Activated CD4-positive, alpha-beta memory T cell treated with anti-CD3 and anti-CD28 coated beads for 36 hours (primary cell): ENCODE data around the gene C6orf132. TPM values are rescaled to one million over a fixed set of nuclear protein-coding genes. Genes with fewer than 3 reads are reported as not detected.

ENCODE experiments used
- CTCF ChIA-PET: fragments of 350-600 bp; sonication (Branson Sonifier 250); formaldehyde crosslinking; loops from one replicate; lab custom pipeline; 2021; ENCODE audit warnings: antibody characterized with exemption, inconsistent platforms; lab: Charles Lee
- POLR2A ChIA-PET: fragments of 350-600 bp; sonication (Branson Sonifier 250); formaldehyde crosslinking; loops from one replicate; lab custom pipeline; 2021; ENCODE audit warnings: antibody characterized with exemption; lab: Charles Lee
- DNase-seq: peaks from one replicate; pipeline ENCODE4 v3.0.0-alpha.2; 2020
- H3K27ac Mint-ChIP-seq: one replicate; pipeline ENCODE4 v1.8.0; 2021; ENCODE audit warnings: mixed read lengths
- H3K27me3 Mint-ChIP-seq: one replicate; pipeline ENCODE4 v1.8.0; 2021; ENCODE audit warnings: mixed read lengths
- H3K36me3 Mint-ChIP-seq: one replicate; pipeline ENCODE4 v1.8.0; 2021; ENCODE audit warnings: mixed read lengths
- H3K4me1 Mint-ChIP-seq: one replicate; pipeline ENCODE4 v1.8.0; 2021; ENCODE audit warnings: low read depth, mixed read lengths
- H3K4me3 Mint-ChIP-seq: one replicate; pipeline ENCODE4 v1.8.0; 2021; ENCODE audit warnings: mild to moderate bottlenecking, mixed read lengths
- H3K9me3 Mint-ChIP-seq: one replicate; pipeline ENCODE4 v1.8.0; 2021; ENCODE audit warnings: mixed read lengths
- intact Hi-C: fragments of 100-400 bp; cut with micrococcal nuclease; formaldehyde crosslinking; loops from one replicate; pipeline ENCODE4 v1.15.1; 2023
- total RNA-seq, 2 experiments: library from RNA; stranded (reverse); gene quantifications; one replicate each; pipeline ENCODE4 v1.2.3, GENCODE V29; 2021

Gene C6orf132
- total RNA-seq, 2 experiments from 2014 or later = 0.22 to 0.29 TPM

DNA sequence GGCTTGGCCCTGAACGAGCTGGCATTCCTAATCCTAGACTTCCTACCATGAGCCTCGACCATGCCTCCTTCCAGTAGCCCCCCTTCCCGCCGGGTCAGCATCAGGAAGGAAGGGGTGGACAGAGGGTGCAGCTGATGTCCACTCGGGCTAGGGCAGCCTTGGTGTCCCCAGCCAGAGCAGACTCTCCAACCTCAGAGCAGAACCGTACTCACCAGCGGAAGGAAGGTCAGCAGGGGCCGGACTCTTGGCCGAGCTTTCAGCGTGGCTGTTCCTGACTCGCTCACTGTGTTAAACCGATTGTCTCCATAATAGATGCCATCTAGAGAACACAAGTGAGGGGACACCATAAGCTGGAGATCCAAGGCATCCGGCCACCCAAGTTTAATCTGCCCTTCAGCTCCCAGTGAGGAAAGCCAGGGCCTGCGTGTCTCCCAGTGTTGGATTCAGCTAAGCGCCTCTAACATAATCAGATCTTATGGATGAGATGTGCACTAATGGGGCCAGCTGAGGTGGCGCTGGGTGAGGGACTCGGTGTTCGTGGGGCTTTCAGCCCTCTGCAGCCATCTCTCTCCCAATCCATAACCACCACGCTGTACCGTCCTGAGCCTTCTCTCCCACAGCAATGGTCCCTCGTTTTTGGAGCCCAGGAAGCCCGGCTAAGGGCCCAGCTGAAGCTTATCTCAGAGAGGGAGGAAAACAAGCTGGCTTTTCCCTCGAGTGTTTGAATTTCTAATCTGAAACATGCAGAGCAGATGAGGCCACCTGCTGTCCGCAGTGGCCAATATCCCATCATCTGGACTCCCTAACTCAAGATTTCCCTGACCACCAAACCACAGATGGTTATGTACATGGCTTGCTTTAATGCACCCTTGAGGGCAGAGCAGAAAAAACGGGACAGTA, 13.7 kb downstream of the C6orf132 start:
- Mint-ChIP-seq H3K4me3 (no peak overlapping the region), H3K9me3 (no peaks in the 10 kb centered on the region), H3K36me3 (no peaks in the 10 kb centered on the region), H3K27me3 (no peaks in the 10 kb centered on the region), H3K4me1 (no peaks in the 10 kb centered on the region), H3K27ac (no peak overlapping the region)
- ChIA-PET CTCF (interaction anchor here (0.6 to 2.9 kb wide), 3 partner anchors 25 to 341 kb away, joined by 3 to 9 read pairs (median 3); partner anchors contain the start of gene TOMM6), POLR2A (interaction anchor here (0.5 kb wide), 1 partner anchor 95 kb away, joined by 5 read pairs; no protein-coding TSS in a partner anchor)
- DNase-seq = no peak
- intact Hi-C loops = no loop called here

DNA sequence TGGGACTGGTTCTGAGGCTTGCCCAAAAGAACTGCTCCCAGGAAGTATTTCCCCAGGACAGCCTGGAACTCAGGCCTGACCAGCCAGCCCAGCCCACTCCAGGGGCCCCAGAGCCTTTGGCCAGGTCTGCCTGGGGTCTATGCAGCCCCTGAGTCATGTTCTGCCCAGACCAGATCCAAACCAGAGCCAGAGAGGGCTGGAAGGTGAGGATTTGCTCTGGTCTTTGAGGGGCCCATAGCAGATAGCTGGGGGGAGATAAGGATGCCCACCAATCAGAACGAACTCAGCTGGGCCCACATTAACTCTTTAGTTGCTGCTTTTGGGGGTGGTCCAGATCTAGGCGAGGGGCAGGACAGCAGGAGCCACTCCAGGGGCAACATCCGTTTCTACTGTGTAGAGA, 16.8 kb downstream of the C6orf132 start:
- H3K27me3 Mint-ChIP-seq = no peaks in the 10 kb centered on the region
- ChIA-PET CTCF (no interaction called here), POLR2A (interaction anchor here (0.7 kb wide), 1 partner anchor 444 kb away, joined by 3 read pairs; no protein-coding TSS in a partner anchor)
- intact Hi-C loops = no loop called here
- no peak overlapping the region for H3K27ac Mint-ChIP-seq
- DNase-seq = no peak
- no peaks in the 10 kb centered on the region for H3K36me3 Mint-ChIP-seq
- H3K9me3 Mint-ChIP-seq = no peaks in the 10 kb centered on the region
- no peaks in the 10 kb centered on the region for H3K4me1 Mint-ChIP-seq
- no peak overlapping the region for H3K4me3 Mint-ChIP-seq

DNA sequence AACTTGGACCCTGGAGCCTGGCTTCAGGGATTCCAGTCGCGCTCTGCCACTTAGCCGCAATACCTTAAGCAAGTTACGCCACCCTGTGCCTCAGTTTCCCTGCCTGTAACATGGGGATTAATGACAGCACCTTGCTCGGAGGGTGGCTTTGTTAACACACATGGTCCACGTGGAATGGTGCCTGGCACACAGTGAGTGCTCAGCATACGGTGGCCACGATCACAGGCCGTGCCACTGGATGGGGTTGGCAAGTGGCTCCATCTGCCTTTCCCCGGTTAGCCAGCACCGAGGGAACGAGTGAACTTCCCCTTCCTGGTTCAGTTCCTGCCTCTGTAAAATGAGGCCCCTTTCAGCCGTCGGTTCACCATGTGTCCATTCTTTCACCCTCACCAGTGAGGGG, 17.2 kb downstream of the C6orf132 start:
- CTCF ChIA-PET = interaction anchor here (3.1 kb wide), 1 partner anchor 21 kb away, joined by 12 read pairs; no protein-coding TSS in a partner anchor
- intact Hi-C loops = no loop called here
- no peaks in the 10 kb centered on the region for H3K4me1 Mint-ChIP-seq
- no peaks in the 10 kb centered on the region for H3K36me3 Mint-ChIP-seq
- no peak overlapping the region for H3K4me3 Mint-ChIP-seq
- H3K9me3 Mint-ChIP-seq = no peaks in the 10 kb centered on the region
- POLR2A ChIA-PET = interaction anchor here (0.7 kb wide), 1 partner anchor 444 kb away, joined by 3 read pairs; no protein-coding TSS in a partner anchor
- no peak overlapping the region for H3K27ac Mint-ChIP-seq
- no peak for DNase-seq
- no peaks in the 10 kb centered on the region for H3K27me3 Mint-ChIP-seq

DNA sequence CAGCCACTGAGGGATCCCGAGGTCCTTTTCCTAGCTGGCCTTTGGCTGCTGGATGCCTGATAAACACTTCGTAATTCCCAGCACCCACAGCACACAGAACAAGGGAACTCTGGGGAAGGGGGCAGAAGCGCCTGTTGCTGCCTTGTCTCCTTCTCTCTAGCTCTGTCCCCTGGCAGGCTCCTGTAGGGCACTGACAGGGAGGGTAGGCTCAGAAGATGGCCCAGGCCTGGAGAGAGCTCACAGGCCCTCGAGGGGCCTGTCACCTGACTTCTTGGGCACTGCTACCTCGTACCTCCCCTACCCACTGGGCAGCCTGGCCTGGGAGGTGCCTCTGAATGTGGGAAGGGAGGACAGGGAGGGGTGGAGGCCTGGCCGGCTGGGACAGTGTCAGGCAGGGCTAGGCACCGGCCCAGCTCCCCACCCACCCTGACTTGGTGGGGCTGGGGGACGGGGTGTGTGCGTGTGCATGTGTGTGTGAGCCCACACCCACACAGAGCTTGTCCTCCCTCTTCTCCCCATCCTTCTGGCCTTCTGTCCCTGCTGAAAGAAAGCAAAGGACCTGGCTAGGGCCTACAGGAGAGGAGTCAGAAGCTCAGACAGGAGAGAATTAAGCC, 18.1 kb downstream of the C6orf132 start:
- ChIA-PET CTCF (interaction anchor here (3.1 kb wide), 1 partner anchor 20 kb away, joined by 12 read pairs; no protein-coding TSS in a partner anchor), POLR2A (no interaction called here)
- Mint-ChIP-seq H3K4me3 (no peak overlapping the region), H3K9me3 (no peaks in the 10 kb centered on the region), H3K27ac (no peak overlapping the region), H3K36me3 (no peaks in the 10 kb centered on the region), H3K4me1 (no peaks in the 10 kb centered on the region), H3K27me3 (no peaks in the 10 kb centered on the region)
- intact Hi-C loops = no loop called here
- no peak for DNase-seq

DNA sequence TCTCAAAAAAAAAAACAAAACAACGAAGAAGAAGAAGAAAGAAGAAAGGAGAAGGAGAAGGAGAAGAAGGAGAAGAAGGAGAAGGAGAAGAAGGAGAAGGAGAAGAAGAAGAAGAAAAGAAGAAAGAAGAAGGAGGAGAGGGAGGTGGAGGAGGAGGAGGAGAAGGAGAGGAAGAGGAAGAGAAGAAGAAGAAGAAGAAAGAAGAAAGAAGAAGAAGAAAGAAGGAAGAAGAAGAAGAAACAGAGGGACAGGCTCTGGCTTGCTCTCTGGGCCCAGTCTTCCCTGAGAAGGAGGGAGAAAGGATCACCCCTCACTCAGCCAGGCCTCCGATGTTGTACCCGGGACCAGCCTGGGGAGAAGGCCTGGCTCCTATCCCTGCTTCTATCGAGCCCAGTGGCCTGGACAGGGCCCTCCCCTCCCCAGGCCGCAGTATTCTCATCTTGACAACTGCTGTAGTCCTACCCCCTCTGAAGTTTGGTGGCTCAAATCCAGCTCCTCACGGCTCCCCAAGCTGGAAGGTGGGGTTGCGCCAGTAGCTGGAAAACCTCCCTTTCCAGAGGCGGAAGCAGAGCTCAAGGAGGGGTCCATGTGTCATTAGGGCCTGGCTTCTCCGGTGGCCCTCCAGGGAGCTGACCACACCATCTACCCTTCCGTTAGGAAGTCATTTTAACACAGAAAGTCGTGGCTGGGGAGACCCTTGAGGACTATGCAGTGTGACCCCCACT, 18.9 kb downstream of the C6orf132 start:
- ChIA-PET CTCF (interaction anchor here (3.1 kb wide), 1 partner anchor 20 kb away, joined by 12 read pairs; no protein-coding TSS in a partner anchor), POLR2A (no interaction called here)
- no peak overlapping the region for H3K4me3 Mint-ChIP-seq
- H3K27ac Mint-ChIP-seq = no peak overlapping the region
- DNase-seq = no peak
- H3K27me3 Mint-ChIP-seq = no peaks in the 10 kb centered on the region
- H3K9me3 Mint-ChIP-seq = no peaks in the 10 kb centered on the region
- intact Hi-C loops = no loop called here
- H3K4me1 Mint-ChIP-seq = no peaks in the 10 kb centered on the region
- H3K36me3 Mint-ChIP-seq = no peaks in the 10 kb centered on the region

DNA sequence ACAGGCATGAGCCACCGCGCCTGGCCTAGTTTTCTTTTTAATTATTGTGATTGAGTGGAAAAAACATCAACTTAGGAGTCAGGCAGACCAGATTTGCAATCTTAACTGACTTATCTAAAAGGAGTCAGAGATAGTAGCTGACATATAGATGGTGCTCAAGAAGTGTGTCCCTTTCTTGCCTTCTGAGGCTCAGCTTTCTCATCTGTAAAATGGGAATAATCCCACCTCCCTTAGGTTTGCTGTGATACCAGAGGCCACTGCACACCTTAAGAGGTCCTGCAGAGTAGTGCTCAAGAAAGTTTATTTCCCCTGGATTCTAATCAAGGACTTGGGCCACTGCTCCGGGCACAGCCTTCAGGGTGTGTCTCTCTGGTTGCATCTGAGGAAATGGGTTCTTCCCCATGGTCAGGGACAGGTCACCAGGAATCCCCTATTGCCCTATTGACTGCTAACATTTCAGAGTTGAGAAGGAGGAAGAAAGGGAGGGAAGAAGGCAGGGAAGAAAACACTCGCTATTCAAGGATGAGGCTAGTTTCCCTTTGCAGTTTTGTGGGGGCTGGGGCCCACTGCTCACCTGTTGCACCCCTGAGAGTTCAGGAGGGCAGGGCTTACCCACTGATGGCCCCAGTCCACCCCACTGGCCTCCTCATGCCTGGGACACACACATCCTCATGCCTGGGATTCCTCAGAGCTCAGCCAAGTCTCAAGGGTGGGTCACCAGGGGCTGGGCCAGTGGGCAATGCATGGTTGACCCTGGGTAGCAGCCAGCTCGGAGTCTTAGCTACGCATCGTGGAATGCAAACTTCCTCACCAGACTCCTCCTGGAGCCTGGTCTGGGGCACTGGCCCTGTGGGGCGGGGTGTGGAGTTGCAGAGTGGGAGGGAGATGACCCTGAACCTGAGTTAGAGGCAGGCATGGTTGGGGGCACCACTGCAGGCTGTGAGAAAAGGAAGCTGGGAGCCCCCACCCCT, 21.2 kb downstream of the C6orf132 start:
- H3K4me1 Mint-ChIP-seq = no peaks in the 10 kb centered on the region
- no peak for DNase-seq
- H3K9me3 Mint-ChIP-seq = no peaks in the 10 kb centered on the region
- H3K36me3 Mint-ChIP-seq = no peaks in the 10 kb centered on the region
- POLR2A ChIA-PET = interaction anchor here (0.5 kb wide), 1 partner anchor 20 kb away, joined by 3 read pairs; no protein-coding TSS in a partner anchor
- H3K27me3 Mint-ChIP-seq = peaks cover 7% of the 10 kb centered on the region
- H3K27ac Mint-ChIP-seq = no peak overlapping the region
- no peak overlapping the region for H3K4me3 Mint-ChIP-seq
- CTCF ChIA-PET = interaction anchor here (1.3 kb wide), 1 partner anchor 46 kb away, joined by 5 read pairs; no protein-coding TSS in a partner anchor
- intact Hi-C loops = no loop called here

DNA sequence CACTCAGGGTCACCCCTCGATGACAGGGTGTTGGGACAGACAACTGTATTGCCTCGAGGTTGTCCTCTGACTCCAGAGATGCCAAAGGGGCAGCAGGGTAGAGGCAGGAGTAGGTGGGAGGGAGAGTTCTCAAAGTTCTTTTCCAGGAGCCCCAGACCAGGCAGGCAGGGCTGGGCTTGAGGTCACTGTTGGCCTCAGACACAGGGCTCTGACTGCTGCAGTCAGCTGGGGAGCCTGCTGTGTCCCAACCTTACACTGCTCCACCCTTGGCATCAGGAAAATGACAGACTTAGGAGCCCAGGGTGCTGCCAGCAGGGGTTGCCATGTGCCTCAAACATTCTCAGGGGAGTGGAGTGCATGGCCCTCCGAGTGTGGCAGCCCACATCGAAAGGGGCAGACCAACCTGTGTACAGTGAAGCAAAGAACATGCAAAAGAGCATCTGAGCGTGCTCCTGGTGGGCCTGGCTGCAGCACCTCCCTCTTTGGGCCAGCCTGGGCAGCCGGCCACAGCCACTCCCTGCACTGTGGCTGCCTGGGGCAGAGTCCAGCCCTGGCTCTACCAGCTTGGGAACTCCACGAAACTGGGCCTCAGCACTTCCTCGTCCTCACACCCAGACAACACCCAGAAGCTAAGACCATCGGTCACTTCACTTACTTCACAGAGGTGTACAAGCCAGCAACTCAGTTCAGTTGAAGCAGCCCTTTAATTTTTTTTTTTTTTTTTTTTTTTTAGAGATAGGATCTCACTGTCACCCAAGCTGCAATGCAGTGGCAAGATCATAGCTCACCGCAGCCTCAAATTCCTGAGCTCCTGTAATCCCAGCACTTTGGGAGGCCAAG, 24.0 kb downstream of the C6orf132 start:
- Mint-ChIP-seq H3K4me3 (no peak overlapping the region), H3K27ac (no peak overlapping the region)

DNA sequence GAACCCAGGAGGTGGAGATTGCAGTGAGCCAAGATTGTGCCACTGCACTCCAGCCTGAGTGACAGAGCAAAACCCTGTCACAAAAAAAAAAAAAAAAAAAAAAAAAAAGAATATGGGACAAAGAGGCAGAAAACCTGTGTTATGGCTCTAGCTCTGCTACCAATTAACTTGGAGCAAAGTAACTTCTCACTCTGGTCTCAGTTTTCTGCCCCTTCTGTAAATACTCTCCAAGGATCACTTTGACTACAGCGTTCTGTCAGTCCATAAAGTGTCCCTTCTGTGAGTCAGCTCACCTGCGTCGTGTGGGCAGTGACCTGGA, 24.6 kb downstream of the C6orf132 start:
- ChIA-PET CTCF (no interaction called here), POLR2A (no interaction called here)
- Mint-ChIP-seq H3K4me1 (no peaks in the 10 kb centered on the region), H3K27ac (no peak overlapping the region), H3K27me3 (peaks cover 7% of the 10 kb centered on the region), H3K4me3 (no peak overlapping the region), H3K36me3 (no peaks in the 10 kb centered on the region), H3K9me3 (no peaks in the 10 kb centered on the region)
- no peak for DNase-seq
- intact Hi-C loops = no loop called here

More for the DNA sequence above, 24.0 kb downstream of the C6orf132 start:
- intact Hi-C loops = no loop called here
- CTCF ChIA-PET = no interaction called here
- peaks cover 7% of the 10 kb centered on the region for H3K27me3 Mint-ChIP-seq
- POLR2A ChIA-PET = no interaction called here
- no peak for DNase-seq
- no peaks in the 10 kb centered on the region for H3K36me3 Mint-ChIP-seq
- no peaks in the 10 kb centered on the region for H3K4me1 Mint-ChIP-seq
- H3K9me3 Mint-ChIP-seq = no peaks in the 10 kb centered on the region

DNA sequence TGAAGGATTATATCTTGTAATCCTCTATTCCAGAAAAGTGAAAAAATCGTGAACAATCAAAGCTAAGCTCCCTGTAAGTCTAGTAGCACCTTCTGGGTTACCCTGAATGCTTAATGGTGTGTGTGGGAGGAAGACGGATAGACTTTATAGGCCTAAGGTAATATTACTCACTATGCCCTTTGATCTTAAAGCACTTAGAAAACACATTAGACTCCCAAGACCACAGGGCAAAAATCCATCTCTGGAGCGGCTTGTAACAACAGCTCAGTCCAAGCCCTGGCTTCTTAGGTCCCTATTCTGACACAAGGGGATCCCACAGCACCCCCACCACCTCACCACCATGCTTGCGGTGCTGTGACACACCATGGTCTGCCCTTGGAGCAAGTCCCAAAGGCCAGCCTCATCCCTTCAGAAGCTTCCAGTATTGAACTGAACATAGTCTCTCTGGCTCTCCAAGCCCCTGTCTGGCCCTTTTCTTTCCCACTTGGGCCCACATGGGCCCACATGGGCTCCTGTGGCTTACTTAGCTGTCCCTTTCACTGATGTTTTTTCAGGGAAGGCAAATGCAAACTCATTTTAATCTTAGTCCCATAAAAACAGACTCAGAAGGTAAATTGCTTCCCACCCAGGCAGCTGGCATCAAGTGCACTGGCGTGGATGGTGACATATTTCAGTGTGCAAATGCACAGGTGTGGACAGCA, 28.3 kb downstream of the C6orf132 start:
- CTCF ChIA-PET = interaction anchor here (1.8 kb wide), 1 partner anchor 10 kb away, joined by 7 read pairs; no protein-coding TSS in a partner anchor
- POLR2A ChIA-PET = no interaction called here
- Mint-ChIP-seq H3K36me3 (no peaks in the 10 kb centered on the region), H3K9me3 (no peaks in the 10 kb centered on the region), H3K4me3 (no peak overlapping the region), H3K27me3 (peaks cover 10% of the 10 kb centered on the region), H3K27ac (no peak overlapping the region), H3K4me1 (no peaks in the 10 kb centered on the region)
- DNase-seq = no peak
- intact Hi-C loops = no loop called here

DNA sequence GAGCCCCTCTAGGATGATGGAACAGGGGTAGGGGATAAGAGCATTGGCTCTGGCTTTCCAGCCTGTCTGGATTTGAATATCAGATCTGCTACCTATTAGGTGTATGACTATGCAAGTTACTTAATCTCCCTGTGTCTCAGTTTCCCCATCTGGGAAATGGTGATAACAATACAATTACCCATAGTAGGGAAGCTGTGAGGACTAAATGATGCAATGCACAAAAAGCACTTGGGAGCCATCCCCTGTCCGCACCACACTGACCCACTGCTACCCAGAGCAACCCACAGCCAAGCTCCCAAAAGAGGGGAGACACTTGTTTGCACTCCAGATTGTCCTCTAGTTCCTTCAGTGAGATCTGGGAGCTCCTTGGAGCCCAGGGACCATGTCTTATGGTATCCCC, 30.1 kb downstream of the C6orf132 start:
- H3K27me3 Mint-ChIP-seq = peaks cover 12% of the 10 kb centered on the region
- ChIA-PET CTCF (interaction anchor here (0.7 to 1.1 kb wide), 3 partner anchors 8 to 435 kb away, joined by 3 read pairs; no protein-coding TSS in a partner anchor), POLR2A (interaction anchor here (0.6 kb wide), 1 partner anchor 446 kb away, joined by 3 read pairs; no protein-coding TSS in a partner anchor)
- intact Hi-C loops = no loop called here
- H3K36me3 Mint-ChIP-seq = no peaks in the 10 kb centered on the region
- H3K4me3 Mint-ChIP-seq = no peak overlapping the region
- no peak overlapping the region for H3K27ac Mint-ChIP-seq
- no peaks in the 10 kb centered on the region for H3K4me1 Mint-ChIP-seq
- DNase-seq = no peak
- H3K9me3 Mint-ChIP-seq = no peaks in the 10 kb centered on the region
